GM18907 (cell line): Measurements from ENCODE around the gene ZNF581.

Source experiments
- ATAC-seq: cut with Tn5 transposase; IDR thresholded peaks from one replicate; pipeline ENCODE4 v1.9.1; 2021; ENCODE audit warnings: mild to moderate bottlenecking, moderate library complexity; ENCODE audit not compliant: unreplicated experiment

ZNF581 gene

GRCh38 chr19:55611300-55611982 lies 32.0 kb upstream of the ZNF581 start:
- ATAC-seq: no peak

GRCh38 chr19:55611983-55612645 lies 31.3 kb upstream of the ZNF581 start:
- no peak for ATAC-seq

- ATAC-seq: no peak
These were observed 30.1 kb upstream of the ZNF581 start for GRCh38 chr19:55613396-55613795.

GRCh38 chr19:55613930-55614710 lies 29.3 kb upstream of the ZNF581 start:
- no peak for ATAC-seq

- no peak for ATAC-seq
These were observed 28.5 kb upstream of the ZNF581 start for GRCh38 chr19:55614711-55615542.

- ATAC-seq: no peak
These were observed 27.7 kb upstream of the ZNF581 start for GRCh38 chr19:55615543-55616394.

GRCh38 chr19:55616395-55616875 lies 27.0 kb upstream of the ZNF581 start:
- ATAC-seq: no peak

- ATAC-seq: no peak
These were observed 26.0 kb upstream of the ZNF581 start for GRCh38 chr19:55617426-55617825.

GRCh38 chr19:55618426-55618825 lies 25.0 kb upstream of the ZNF581 start:
- no peak for ATAC-seq

- ATAC-seq: no peak
These were observed 24.2 kb upstream of the ZNF581 start for GRCh38 chr19:55619286-55619685.

GRCh38 chr19:55620410-55621204 lies 22.8 kb upstream of the ZNF581 start:
- no peak for ATAC-seq

GRCh38 chr19:55621205-55621672 lies 22.2 kb upstream of the ZNF581 start:
- ATAC-seq: no peak

- ATAC-seq: no peak
These were observed 21.7 kb upstream of the ZNF581 start for GRCh38 chr19:55621673-55622231.

GRCh38 chr19:55622242-55622969 lies 21.0 kb upstream of the ZNF581 start:
- ATAC-seq: no peak

- no peak for ATAC-seq
These were observed 20.3 kb upstream of the ZNF581 start for GRCh38 chr19:55623130-55623529.

- ATAC-seq: no peak
These were observed 19.9 kb upstream of the ZNF581 start for GRCh38 chr19:55623561-55623960.

GRCh38 chr19:55624109-55625003 lies 19.1 kb upstream of the ZNF581 start, which contains the start of gene ZNF784:
Gene ZNF784, minus strand, starts transcription at chr19:55624566. Its CDS starts 5 bp downstream, at chr19:55624561.
- peak; percentile 50 for ATAC-seq
